Measurements from ENCODE around the gene FBXL14.

FBXL14 gene

GRCh38 chr12:1606021-1606622 lies 11.7 kb upstream of the FBXL14 start:
- TF ChIP-seq CTCF (IDR thresholded peaks at IDR 0.05) = no peak

- TF ChIP-seq CTCF (IDR thresholded peaks at IDR 0.05) = peak; percentile 84
These were observed 11.0 kb upstream of the FBXL14 start for GRCh38 chr12:1605129-1606020.

- TF ChIP-seq CTCF (IDR thresholded peaks at IDR 0.05) = no peak
These were observed 10.1 kb upstream of the FBXL14 start for GRCh38 chr12:1604464-1604863.

- TF ChIP-seq CTCF (IDR thresholded peaks at IDR 0.05) = no peak
These were observed 9.1 kb upstream of the FBXL14 start for GRCh38 chr12:1603269-1603993.

GRCh38 chr12:1598757-1599156 lies 4.4 kb upstream of the FBXL14 start:
- TF ChIP-seq CTCF (IDR thresholded peaks at IDR 0.05) = no peak

- TF ChIP-seq CTCF (IDR thresholded peaks at IDR 0.05) = no peak
These were observed 1.4 kb upstream of the FBXL14 start for GRCh38 chr12:1595690-1596347.

- no peak for TF ChIP-seq CTCF (IDR thresholded peaks at IDR 0.05)
These were observed 713 bp upstream of the FBXL14 start for GRCh38 chr12:1595026-1595561.
